Endothelial cell of umbilical vein (primary cell): ENCODE measurements around the gene GSDMA. TPM values are rescaled to one million over a fixed set of nuclear protein-coding genes. Genes with fewer than 3 reads are reported as not detected.

Source experiments
- BruUV-seq: library from RNA; stranded (reverse); fragments of 400-500 nt; replicated peaks from 2 replicates; lab custom pipeline; 2021; lab: Mats Ljungman, UMichigan
- CTCF ChIA-PET: fragments of 300-600, 350-600 bp; sonication (Branson Sonifier 250); formaldehyde crosslinking; loops from one replicate; lab custom pipeline; 2021; ENCODE audit warnings: antibody characterized with exemption, inconsistent platforms; lab: Charles Lee
- POLR2A ChIA-PET: fragments of 300-600, 350-600 bp; sonication (Branson Sonifier 250); formaldehyde crosslinking; loops from one replicate; lab custom pipeline; 2021; ENCODE audit warnings: antibody characterized with exemption, inconsistent platforms; lab: Charles Lee
- DNase-seq: peaks from one replicate; pipeline ENCODE4 v3.0.0-alpha.2; 2011; ENCODE audit warnings: low read depth, low spot score
- FAIRE-seq: peaks from 2 replicates; lab custom pipeline; 2011; peaks lifted over from hg19 to GRCh38; lab: Jason Lieb, UNC
- H2AFZ ChIP-seq: 2 replicates; pipeline ENCODE4 v1.6.0; 2012; ENCODE audit warnings: low read depth, low read length, control low read depth, inconsistent platforms
- H3K27ac ChIP-seq: 2 replicates; pipeline ENCODE4 v1.5.1; 2011; ENCODE audit warnings: low read depth, mild to moderate bottlenecking, control low read depth, low read length, moderate library complexity; ENCODE audit not compliant: insufficient read depth
- H3K27me3 ChIP-seq, 2 experiments: 2 replicates each; pipeline versions ENCODE4 v1.6.0 to v1.6.1; 2011; ENCODE audit warnings: low read length in 2 of 2, mixed read lengths in 1 of 2; ENCODE audit not compliant: control insufficient read depth in 2 of 2, insufficient read depth in 2 of 2
- H3K36me3 ChIP-seq, 2 experiments: 2 replicates in 1 of 2; 3 replicates in 1 of 2; pipeline ENCODE4 v1.5.1; 2011; ENCODE audit warnings: low read length in 2 of 2, mild to moderate bottlenecking in 1 of 2, moderate library complexity in 1 of 2; ENCODE audit not compliant: control insufficient read depth in 2 of 2, insufficient read depth in 2 of 2; ENCODE audit errors: extremely low read depth in 1 of 2
- H3K4me1 ChIP-seq: 3 replicates; pipeline ENCODE4 v1.5.1; 2011; ENCODE audit warnings: mild to moderate bottlenecking, low read length; ENCODE audit not compliant: control insufficient read depth, insufficient read depth; ENCODE audit errors: extremely low read depth
- H3K4me2 ChIP-seq: 2 replicates; pipeline ENCODE4 v1.6.1; 2011; ENCODE audit warnings: low read length, control low read depth, mixed read lengths; ENCODE audit not compliant: insufficient read depth
- H3K4me3 ChIP-seq, 3 experiments: fragments of 200-600 bp in 1 of 3; sonication (generic), shearing (Covaris generic) in 1 of 3; replicated peaks in 1 of 3; 2 replicates each; pipeline ENCODE4 v1.5.1; 2011 to 2016; ENCODE audit warnings: control low read depth in 3 of 3, low read length in 3 of 3, mild to moderate bottlenecking in 2 of 3, inconsistent platforms in 1 of 3, low read depth in 1 of 3, moderate library complexity in 1 of 3; ENCODE audit not compliant: insufficient read depth in 1 of 3
- H3K79me2 ChIP-seq: 2 replicates; pipeline ENCODE4 v1.6.0; 2012; ENCODE audit warnings: low read length, inconsistent platforms; ENCODE audit not compliant: control insufficient read depth, insufficient read depth
- H3K9ac ChIP-seq: replicated peaks from 2 replicates; pipeline ENCODE3; 2011; ENCODE audit warnings: low read length, control low read depth; ENCODE audit not compliant: insufficient read depth; ENCODE audit errors: extremely low read depth
- H3K9me1 ChIP-seq: replicated peaks from 3 replicates; pipeline ENCODE4 v1.6.0; 2011; ENCODE audit warnings: mild to moderate bottlenecking, low read length; ENCODE audit not compliant: control insufficient read depth, insufficient read depth; ENCODE audit errors: extremely low read depth
- H3K9me3 ChIP-seq: replicated peaks from 2 replicates; pipeline ENCODE4 v1.5.1; 2012; ENCODE audit warnings: low read length, inconsistent platforms; ENCODE audit not compliant: control insufficient read depth, insufficient read depth
- H4K20me1 ChIP-seq: replicated peaks from 2 replicates; pipeline ENCODE3; 2011; ENCODE audit warnings: mild to moderate bottlenecking, low read length; ENCODE audit not compliant: control insufficient read depth, insufficient read depth; ENCODE audit errors: extremely low read depth
- CTCF ChIP-seq, 2 donors: IDR thresholded peaks; 1 replicate in 1 of 2; 2 replicates in 1 of 2; pipeline ENCODE4 v1.5.1; 2011; ENCODE audit warnings: low read length in 2 of 2, mild to moderate bottlenecking in 2 of 2, moderate library complexity in 2 of 2, control low read depth in 1 of 2, inconsistent platforms in 1 of 2, low read depth in 1 of 2; ENCODE audit not compliant: insufficient read depth in 1 of 2; ENCODE audit errors: extremely low read depth in 1 of 2
- EZH2 ChIP-seq: IDR thresholded peaks from 2 replicates; pipeline ENCODE4 v1.6.1; 2012; ENCODE audit warnings: borderline replicate concordance, low read depth, mild to moderate bottlenecking, moderate library complexity, low read length, inconsistent platforms; ENCODE audit not compliant: severe bottlenecking
- FOS ChIP-seq: IDR thresholded peaks from 2 replicates; pipeline ENCODE4 v1.6.1; 2011; ENCODE audit warnings: mild to moderate bottlenecking, low read length, moderate library complexity, borderline replicate concordance; ENCODE audit not compliant: insufficient read depth
- GATA2 ChIP-seq: IDR thresholded peaks from 2 replicates; pipeline ENCODE4 v1.7.0; 2011; ENCODE audit warnings: low read depth, mild to moderate bottlenecking, moderate library complexity, mixed read lengths, low read length; ENCODE audit not compliant: insufficient read length, insufficient read depth
- JUN ChIP-seq: IDR thresholded peaks from 2 replicates; pipeline ENCODE4 v1.6.1; 2011; ENCODE audit warnings: borderline replicate concordance, low read depth; ENCODE audit not compliant: insufficient read length, insufficient read depth
- MAX ChIP-seq: IDR thresholded peaks from 2 replicates; pipeline ENCODE4 v1.6.1; 2011; ENCODE audit not compliant: insufficient read depth, insufficient read length
- MYC ChIP-seq: IDR thresholded peaks from one replicate; pipeline ENCODE4 v1.6.1; 2011; ENCODE audit warnings: mild to moderate bottlenecking, low read depth, low read length
- POLR2A ChIP-seq: IDR thresholded peaks from 2 replicates; pipeline ENCODE4 v1.6.1; 2012; ENCODE audit warnings: low read depth, mild to moderate bottlenecking, control low read depth, low read length
- POLR2AphosphoS5 ChIP-seq: IDR thresholded peaks from 2 replicates; pipeline ENCODE4 v1.6.1; 2012; ENCODE audit warnings: low read depth, mild to moderate bottlenecking, control low read depth, low read length, moderate library complexity; ENCODE audit not compliant: insufficient read depth
- dilution Hi-C: fragments of 300-500 bp; cut with MboI; formaldehyde crosslinking; loops from one replicate; pipeline ENCODE4 v1.15.0; 2019; ENCODE audit warnings: low sequenced_read_pairs; ENCODE audit not compliant: extremely low pct_ligation_motif_present
- intact Hi-C: fragments of 100-400 bp; cut with micrococcal nuclease; formaldehyde crosslinking; loops from one replicate; pipeline ENCODE4 v1.10.0; 2022
- polyA plus RNA-seq, 4 experiments: library from polyadenylated mRNA; depleted of rRNA in 3 of 4; stranded (reverse) in 3 of 4; unstranded in 1 of 4; fragments of >200 nt; gene quantifications; 2 replicates each; pipeline versions ENCODE4 v1.2.1 to v1.2.3, GENCODE V29; 2011 to 2012; ENCODE audit warnings: missing spikeins in 1 of 4
- total RNA-seq: library from RNA; stranded (reverse); gene quantifications from 2 replicates; pipeline ENCODE4 v1.2.3, GENCODE V29; 2021

GSDMA gene
- total and polyA plus RNA-seq, 2 donors (not counting 3 experiments of a cell fraction or from before 2014, with no cell fraction given), result not detected

GRCh38 chr17:40021451-40021971 is 58.7 kb downstream of the GSDMA start:
- Histone ChIP-seq H3K4me2 (peak overlapping the region; percentile 66), H3K9ac (peak overlapping the region; percentile 80), H3K9me1 (no peaks in the 10 kb centered on the region), H3K79me2 (peaks cover 4% of the 10 kb centered on the region), H4K20me1 (no peaks in the 10 kb centered on the region), H3K4me3 (peak overlapping the region in 1 of 3 experiments; percentile 14), H3K9me3 (no peaks in the 10 kb centered on the region), H2AFZ (no peak overlapping the region), H3K4me1 (peaks cover 90% of the 10 kb centered on the region), H3K27ac (peak overlapping the region; percentile 99), H3K27me3 (no peaks in the 10 kb centered on the region), H3K36me3 (peaks cover 3 to 14% of the 10 kb centered on the region in 2 experiments)
- dilution Hi-C loops (no loop called here), intact Hi-C loops (loop anchor here (1.0 kb wide), 1 partner anchor 8 kb away; no protein-coding TSS in a partner anchor)
- FAIRE-seq, result peak; percentile 93
- CTCF ChIA-PET, result interaction anchor here (0.6 to 3.1 kb wide), 16 partner anchors 8 to 238 kb away, joined by 3 to 10 read pairs (median 4); partner anchors contain the start of gene PSMD3
- peak; percentile 80 for DNase-seq
- POLR2A ChIA-PET, result interaction anchor here (1.3 to 1.6 kb wide), 2 partner anchors 33 to 78 kb away, joined by 3 to 4 read pairs; partner anchors contain the start of gene MED24
- no TSS peak for BruUV-seq
- no peak for TF ChIP-seq EZH2
- peak; percentile 73 for TF ChIP-seq POLR2A
- TF ChIP-seq MYC, result peak; percentile 81
- TF ChIP-seq POLR2AphosphoS5, result peak; percentile 99
- peak; percentile 84 for TF ChIP-seq JUN
- TF ChIP-seq GATA2, result peak; percentile 49
- no peak for TF ChIP-seq MAX
- TF ChIP-seq CTCF (IDR thresholded peaks at IDR 0.05; ENCODE audit: extremely low read depth in 1 of 2, insufficient read depth in 1 of 2, low read depth in 1 of 2, low read length in 2 of 2), result no peak
- TF ChIP-seq FOS, result peak; percentile 97
